HTERT RPE-1 (cell line): ENCODE data around the gene ARMC6.
"Not testable (repeated sequence)": the region's sequence is repeated elsewhere in the genome, so short reads cannot be mapped to it uniquely, and the experiment has no call there.

Experiments
- in situ Hi-C: fragments of 300-500 bp; cut with MboI; formaldehyde crosslinking; loops from 4 replicates; pipeline ENCODE4 v1.14.3; 2020; ENCODE audit warnings: low sequenced_read_pairs

Gene ARMC6

GRCh38 chr19:19106938-19107337, 73.5 kb downstream of the ARMC6 start:
- in situ Hi-C loops, result not testable (repeated sequence)

GRCh38 chr19:19107654-19108053, 74.3 kb downstream of the ARMC6 start:
- in situ Hi-C loops, result no loop called here
